ENCODE data around the gene VPS13A. TPM values are rescaled to one million over a fixed set of nuclear protein-coding genes. Genes with fewer than 3 reads are reported as not detected.

VPS13A gene
- total RNA-seq, 2 experiments from 2014 or later, result 27.0 to 44.6 TPM

- Histone ChIP-seq H3K9me2 (ENCODE audit: insufficient read depth, low read length) (no peaks in the 10 kb centered on the region), H2AFZ (ENCODE audit: low read length) (no peak overlapping the region), H3K4me1 (ENCODE audit: insufficient read depth, low read length, poor library complexity, severe bottlenecking) (no peaks in the 10 kb centered on the region), H3K9me3 (ENCODE audit: low read length) (no peaks in the 10 kb centered on the region), H3K27ac (ENCODE audit: low read depth, low read length, poor library complexity, severe bottlenecking) (no peak overlapping the region), H3K4me3 (ENCODE audit: low read depth, low read length, poor library complexity, severe bottlenecking) (no peak overlapping the region), H3K4me2 (ENCODE audit: low read length) (no peak overlapping the region), H3K36me3 (ENCODE audit: insufficient read depth, low read length) (no peaks in the 10 kb centered on the region), H4K20me1 (ENCODE audit: insufficient read depth, low read length) (no peaks in the 10 kb centered on the region), H3K79me2 (ENCODE audit: insufficient read depth, low read depth, low read length) (no peaks in the 10 kb centered on the region)
- TF ChIP-seq, protein P1, sequence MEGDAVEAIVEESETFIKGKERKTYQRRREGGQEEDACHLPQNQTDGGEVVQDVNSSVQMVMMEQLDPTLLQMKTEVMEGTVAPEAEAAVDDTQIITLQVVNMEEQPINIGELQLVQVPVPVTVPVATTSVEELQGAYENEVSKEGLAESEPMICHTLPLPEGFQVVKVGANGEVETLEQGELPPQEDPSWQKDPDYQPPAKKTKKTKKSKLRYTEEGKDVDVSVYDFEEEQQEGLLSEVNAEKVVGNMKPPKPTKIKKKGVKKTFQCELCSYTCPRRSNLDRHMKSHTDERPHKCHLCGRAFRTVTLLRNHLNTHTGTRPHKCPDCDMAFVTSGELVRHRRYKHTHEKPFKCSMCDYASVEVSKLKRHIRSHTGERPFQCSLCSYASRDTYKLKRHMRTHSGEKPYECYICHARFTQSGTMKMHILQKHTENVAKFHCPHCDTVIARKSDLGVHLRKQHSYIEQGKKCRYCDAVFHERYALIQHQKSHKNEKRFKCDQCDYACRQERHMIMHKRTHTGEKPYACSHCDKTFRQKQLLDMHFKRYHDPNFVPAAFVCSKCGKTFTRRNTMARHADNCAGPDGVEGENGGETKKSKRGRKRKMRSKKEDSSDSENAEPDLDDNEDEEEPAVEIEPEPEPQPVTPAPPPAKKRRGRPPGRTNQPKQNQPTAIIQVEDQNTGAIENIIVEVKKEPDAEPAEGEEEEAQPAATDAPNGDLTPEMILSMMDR (conservative IDR thresholded peaks at IDR 0.05; ENCODE audit: low read length), result peak; percentile 79
- TF ChIP-seq EZH2phosphoT487 (IDR thresholded peaks at IDR 0.05; ENCODE audit: borderline replicate concordance, low read depth, low read length), result no peak
- peak; percentile 39 for DNase-seq (ENCODE audit: low spot score)
- ChIA-PET CTCF (ENCODE audit: unreplicated experiment) (no interaction called here), POLR2A (no interaction called here)
- BruUV-seq (replicated peaks), result no TSS peak
- intact Hi-C loops (cut with micrococcal nuclease; ENCODE audit: unreplicated experiment), result loop anchor here (5.0 kb wide), 2 partner anchors 288 to 297 kb away; no protein-coding TSS in a partner anchor
Observed at GRCh38 chr9:77455312-77455927, 278.1 kb downstream of the VPS13A start.

GRCh38 chr9:77456829-77457437 lies 279.6 kb downstream of the VPS13A start:
- intact Hi-C loops (cut with micrococcal nuclease; ENCODE audit: unreplicated experiment), result loop anchor here (5.0 kb wide), 2 partner anchors 290 to 295 kb away; no protein-coding TSS in a partner anchor
- BruUV-seq (replicated peaks), result no TSS peak
- Histone ChIP-seq H3K27ac (ENCODE audit: low read depth, low read length, poor library complexity, severe bottlenecking) (no peak overlapping the region), H3K4me2 (ENCODE audit: low read length) (no peak overlapping the region), H4K20me1 (ENCODE audit: insufficient read depth, low read length) (no peaks in the 10 kb centered on the region), H3K4me3 (ENCODE audit: low read depth, low read length, poor library complexity, severe bottlenecking) (no peak overlapping the region), H3K79me2 (ENCODE audit: insufficient read depth, low read depth, low read length) (no peaks in the 10 kb centered on the region), H3K9me2 (ENCODE audit: insufficient read depth, low read length) (no peaks in the 10 kb centered on the region), H3K9me3 (ENCODE audit: low read length) (no peaks in the 10 kb centered on the region), H3K4me1 (ENCODE audit: insufficient read depth, low read length, poor library complexity, severe bottlenecking) (no peaks in the 10 kb centered on the region), H3K36me3 (ENCODE audit: insufficient read depth, low read length) (no peaks in the 10 kb centered on the region), H2AFZ (ENCODE audit: low read length) (no peak overlapping the region)
- TF ChIP-seq EZH2phosphoT487 (IDR thresholded peaks at IDR 0.05; ENCODE audit: borderline replicate concordance, low read depth, low read length), result no peak
- TF ChIP-seq, protein P1 (conservative IDR thresholded peaks at IDR 0.05; ENCODE audit: low read length), result peak; percentile 88
- ChIA-PET POLR2A (interaction anchor here (0.8 kb wide), 1 partner anchor 256 kb away, joined by 4 read pairs; no protein-coding TSS in a partner anchor), CTCF (ENCODE audit: unreplicated experiment) (no interaction called here)
- peak; percentile 77 for DNase-seq (ENCODE audit: low spot score)
